Measurements from ENCODE around the gene IL17RC.

DNA sequence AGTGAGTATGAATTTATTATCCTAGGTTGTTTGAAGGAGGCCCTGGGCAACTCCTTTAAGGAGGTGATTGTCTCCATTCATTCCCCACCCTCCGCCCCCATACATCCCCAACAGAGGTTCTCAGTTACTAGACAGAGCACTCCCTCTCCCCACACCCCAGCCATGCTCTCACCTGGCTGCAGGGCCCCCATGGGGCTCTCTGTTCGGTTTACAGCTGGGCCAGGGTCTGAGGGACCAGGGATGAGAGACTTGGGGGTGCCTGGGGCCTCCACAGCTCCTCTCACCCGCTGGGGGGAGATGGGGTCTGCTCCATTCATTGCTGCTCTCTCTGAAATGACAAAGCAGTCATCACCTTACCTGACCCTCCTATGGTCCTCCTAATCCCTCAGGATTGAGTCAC lies 31.7 kb downstream of the IL17RC start:
- TF ChIP-seq JUND (IDR thresholded peaks at IDR 0.05) (no peak), REST (IDR thresholded peaks at IDR 0.05; ENCODE audit: low read depth) (no peak), POLR2AphosphoS5 (IDR thresholded peaks at IDR 0.05; ENCODE audit: low read depth, low read length) (no peak), RAD21 (IDR thresholded peaks at IDR 0.05; ENCODE audit: low read depth) (no peak), ZBTB33 (IDR thresholded peaks at IDR 0.05; ENCODE audit: extremely low read depth, insufficient replicate concordance, low read length) (no peak), EZH2 (IDR thresholded peaks at IDR 0.05) (no peak), POLR2A (IDR thresholded peaks at IDR 0.05; ENCODE audit: borderline replicate concordance, extremely low read depth, insufficient read depth, insufficient read length) (no peak), YY1 (IDR thresholded peaks at IDR 0.05; ENCODE audit: extremely low read depth, insufficient replicate concordance, low read depth, low read length) (no peak)
- TF ChIP-seq, protein P1, sequence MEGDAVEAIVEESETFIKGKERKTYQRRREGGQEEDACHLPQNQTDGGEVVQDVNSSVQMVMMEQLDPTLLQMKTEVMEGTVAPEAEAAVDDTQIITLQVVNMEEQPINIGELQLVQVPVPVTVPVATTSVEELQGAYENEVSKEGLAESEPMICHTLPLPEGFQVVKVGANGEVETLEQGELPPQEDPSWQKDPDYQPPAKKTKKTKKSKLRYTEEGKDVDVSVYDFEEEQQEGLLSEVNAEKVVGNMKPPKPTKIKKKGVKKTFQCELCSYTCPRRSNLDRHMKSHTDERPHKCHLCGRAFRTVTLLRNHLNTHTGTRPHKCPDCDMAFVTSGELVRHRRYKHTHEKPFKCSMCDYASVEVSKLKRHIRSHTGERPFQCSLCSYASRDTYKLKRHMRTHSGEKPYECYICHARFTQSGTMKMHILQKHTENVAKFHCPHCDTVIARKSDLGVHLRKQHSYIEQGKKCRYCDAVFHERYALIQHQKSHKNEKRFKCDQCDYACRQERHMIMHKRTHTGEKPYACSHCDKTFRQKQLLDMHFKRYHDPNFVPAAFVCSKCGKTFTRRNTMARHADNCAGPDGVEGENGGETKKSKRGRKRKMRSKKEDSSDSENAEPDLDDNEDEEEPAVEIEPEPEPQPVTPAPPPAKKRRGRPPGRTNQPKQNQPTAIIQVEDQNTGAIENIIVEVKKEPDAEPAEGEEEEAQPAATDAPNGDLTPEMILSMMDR (IDR thresholded peaks at IDR 0.05 in 2 of 3, conservative IDR thresholded peaks at IDR 0.05 in 1 of 3; ENCODE audit: borderline replicate concordance in 1 of 3, insufficient read depth in 1 of 3, low read depth in 2 of 3, low read length in 2 of 3), result no peak
- TF ChIP-seq, protein P2, sequence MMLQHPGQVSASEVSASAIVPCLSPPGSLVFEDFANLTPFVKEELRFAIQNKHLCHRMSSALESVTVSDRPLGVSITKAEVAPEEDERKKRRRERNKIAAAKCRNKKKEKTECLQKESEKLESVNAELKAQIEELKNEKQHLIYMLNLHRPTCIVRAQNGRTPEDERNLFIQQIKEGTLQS (IDR thresholded peaks at IDR 0.05), result no peak
